ENCODE results near the gene SGPP1.

Gene SGPP1

GRCh38 chr14:63678536-63678935 lies 49.3 kb downstream of the SGPP1 start:
- no peak overlapping the region for H3K27ac ChIP-seq (ENCODE audit: extremely low read depth, low read depth, low read length)
- H3K36me3 ChIP-seq (ENCODE audit: control insufficient read depth in 2 of 2, insufficient read depth in 1 of 2, low read length in 2 of 2): no peaks in the 10 kb centered on the region; a peak in 1 of 3 replicates
- TF ChIP-seq ZNF623 (tag by site-specific recombination; IDR thresholded peaks at IDR 0.05) (no peak), ZNF24 (tag by site-specific recombination; IDR thresholded peaks at IDR 0.05) (no peak), HIC1 (tag by site-specific recombination; IDR thresholded peaks at IDR 0.05) (no peak), ZNF138 (tag by site-specific recombination; IDR thresholded peaks at IDR 0.05; ENCODE audit: borderline replicate concordance) (no peak), ZNF473 (tag by site-specific recombination; IDR thresholded peaks at IDR 0.05) (no peak), ZNF837 (tag by site-specific recombination; IDR thresholded peaks at IDR 0.05) (no peak), ZNF488 (tag by site-specific recombination; IDR thresholded peaks at IDR 0.05) (no peak), ZNF677 (tag by site-specific recombination; IDR thresholded peaks at IDR 0.05) (no peak), ZNF404 (tag by site-specific recombination; IDR thresholded peaks at IDR 0.05) (no peak), ZXDB (tag by site-specific recombination; IDR thresholded peaks at IDR 0.05) (no peak), ZNF585B (tag by site-specific recombination; IDR thresholded peaks at IDR 0.05) (no peak), ZNF292 (tag by site-specific recombination; IDR thresholded peaks at IDR 0.05; ENCODE audit: borderline replicate concordance, low read depth) (no peak), MYNN (tag by site-specific recombination; IDR thresholded peaks at IDR 0.05; ENCODE audit: borderline replicate concordance) (no peak), ZNF558 (tag by site-specific recombination; IDR thresholded peaks at IDR 0.05) (no peak), OSR2 (tag by site-specific recombination; IDR thresholded peaks at IDR 0.05) (no peak), ZNF654 (tag by site-specific recombination; IDR thresholded peaks at IDR 0.05; ENCODE audit: low read depth) (no peak), ZNF768 (tag by site-specific recombination; IDR thresholded peaks at IDR 0.05) (no peak)
- peaks cover 25% of the 10 kb centered on the region for H3K4me1 ChIP-seq (ENCODE audit: control insufficient read depth, insufficient read depth, low read length)
- H3K9me3 ChIP-seq (ENCODE audit: control insufficient read depth, insufficient read depth, low read depth, low read length): no peaks in the 10 kb centered on the region
- no peak overlapping the region for H3K4me3 ChIP-seq (ENCODE audit: low read depth, low read length)
- CTCF ChIA-PET: interaction anchor here (0.5 to 1.0 kb wide), 3 partner anchors 92 to 475 kb away, joined by 3 to 4 read pairs (median 3); no protein-coding TSS in a partner anchor
- POLR2A ChIA-PET: no interaction called here

GRCh38 chr14:63677891-63678379 lies 49.9 kb downstream of the SGPP1 start:
- Histone ChIP-seq H3K4me3 (ENCODE audit: low read depth, low read length) (no peak overlapping the region), H3K4me1 (ENCODE audit: control insufficient read depth, insufficient read depth, low read length) (peaks cover 23% of the 10 kb centered on the region), H3K36me3 (ENCODE audit: control insufficient read depth in 2 of 2, insufficient read depth in 1 of 2, low read length in 2 of 2) (no peaks in the 10 kb centered on the region; a peak in 1 of 3 replicates), H3K27ac (ENCODE audit: extremely low read depth, low read depth, low read length) (no peak overlapping the region), H3K9me3 (ENCODE audit: control insufficient read depth, insufficient read depth, low read depth, low read length) (no peaks in the 10 kb centered on the region)
- CTCF ChIA-PET: interaction anchor here (0.5 to 1.0 kb wide), 3 partner anchors 92 to 474 kb away, joined by 3 to 4 read pairs (median 3); no protein-coding TSS in a partner anchor
- POLR2A ChIA-PET: interaction anchor here (0.8 kb wide), 1 partner anchor 135 kb away, joined by 3 read pairs; the partner anchor contains the start of gene PPP2R5E
- TF ChIP-seq KLF7 (tag by site-specific recombination; IDR thresholded peaks at IDR 0.05; ENCODE audit: borderline replicate concordance) (0 out of 2 replicates have a peak, but pooled peaks have one; percentile 64), ZNF501 (tag by site-specific recombination; IDR thresholded peaks at IDR 0.05) (no peak), ZNF426 (tag by site-specific recombination; IDR thresholded peaks at IDR 0.05) (no peak), ZNF140 (tag by site-specific recombination; IDR thresholded peaks at IDR 0.05) (no peak), ZNF518A (tag by site-specific recombination; conservative IDR thresholded peaks at IDR 0.05; ENCODE audit: low read depth) (no peak), PRDM6 (tag by site-specific recombination; IDR thresholded peaks at IDR 0.05) (peak; percentile 87), SP3 (tag by site-specific recombination; IDR thresholded peaks at IDR 0.05) (peak; percentile 40; the same call in 1 of the 2 replicates), ZNF394 (tag by site-specific recombination; IDR thresholded peaks at IDR 0.05; ENCODE audit: borderline replicate concordance) (peak; percentile 59; the same call in 1 of the 2 replicates), ZNF202 (tag by site-specific recombination; IDR thresholded peaks at IDR 0.05; ENCODE audit: borderline replicate concordance) (no peak), ZNF585B (tag by site-specific recombination; IDR thresholded peaks at IDR 0.05) (no peak)

Data from HEK293 (cell line).